Stimulated activated CD8-positive, alpha-beta memory T cell treated with anti-CD3 and anti-CD28 coated beads, Interleukin-15, amount 100 ng/mL, for 4 hours (primary cell): Measurements from ENCODE around the gene HMCN2.

Experiments used
- DNase-seq, 2 donors: peaks; one replicate each; pipeline ENCODE4 v3.0.0-alpha.2; 2020; ENCODE audit warnings: low read depth in 2 of 2

HMCN2 gene

DNA sequence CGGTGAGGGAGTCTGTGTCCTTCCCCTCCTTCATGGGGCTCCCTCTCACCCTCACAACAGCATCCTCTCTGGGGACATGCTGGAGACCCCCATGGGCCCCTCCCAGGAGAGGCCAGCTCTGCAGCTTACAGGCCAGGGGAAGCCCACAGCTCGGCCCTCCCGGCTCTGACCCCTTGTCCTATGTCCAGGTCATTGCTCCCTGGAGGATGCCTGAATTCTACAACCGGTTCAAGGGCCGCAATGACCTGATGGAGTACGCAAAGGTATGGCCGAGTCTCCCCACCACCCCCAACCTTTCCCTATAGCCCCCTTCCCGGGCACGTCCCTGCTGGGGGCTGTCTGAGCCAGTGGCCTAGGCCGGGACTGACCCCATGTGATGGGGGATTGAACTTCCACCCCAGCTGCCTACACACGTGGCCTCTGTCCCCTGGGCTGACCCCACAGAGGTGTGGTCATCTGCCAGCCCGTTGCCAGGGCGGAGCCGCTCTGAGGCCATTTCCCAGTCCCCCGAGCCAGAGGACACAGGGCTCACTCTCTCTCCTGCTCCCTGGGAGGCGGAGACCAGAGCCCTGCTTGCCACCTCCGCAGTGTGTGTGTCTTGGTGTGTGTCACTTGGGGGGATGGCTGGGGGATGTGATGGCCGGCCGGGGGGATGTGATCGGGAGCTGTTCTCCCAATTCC is 201.1 kb downstream of the HMCN2 start:
- no peak for DNase-seq

DNA sequence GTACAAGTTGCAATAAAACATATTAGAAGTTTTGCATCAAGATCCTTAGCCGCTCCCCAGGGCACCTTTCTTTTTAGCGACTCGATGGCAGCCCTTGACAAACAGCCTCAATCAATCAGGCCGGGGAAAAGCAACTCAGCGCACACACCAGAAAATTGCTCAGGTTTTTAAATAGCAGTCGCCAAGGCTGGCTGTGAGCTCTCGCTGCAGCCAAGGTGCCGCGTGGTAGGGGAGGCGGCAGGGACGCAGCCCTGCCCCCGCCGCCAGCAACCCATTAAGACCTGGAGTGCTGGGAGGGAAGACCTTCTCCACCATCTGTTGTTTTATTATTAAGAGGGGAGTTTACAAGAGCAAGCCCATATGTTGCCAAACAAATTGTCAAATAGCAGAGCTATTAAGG is 201.8 kb downstream of the HMCN2 start:
- no peak for DNase-seq

DNA sequence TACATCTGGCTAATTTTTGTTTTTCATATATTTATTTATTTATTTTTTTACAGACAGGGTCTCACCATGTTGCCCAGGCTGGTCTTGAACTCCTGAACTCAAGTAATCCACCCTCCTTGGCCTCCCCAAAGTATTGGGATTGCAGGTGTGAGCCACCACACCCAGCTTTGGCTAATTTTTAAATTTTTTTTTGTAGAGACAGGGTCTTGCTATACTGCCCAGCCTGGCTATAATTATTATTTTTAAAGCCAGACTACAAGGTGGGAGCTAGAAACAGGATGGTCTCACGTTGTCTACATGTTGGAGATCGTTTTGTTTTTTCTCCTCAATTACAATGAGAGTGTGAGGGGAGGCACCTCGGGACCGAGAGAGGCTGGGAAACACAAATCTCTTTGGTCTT is 203.0 kb downstream of the HMCN2 start:
- no peak for DNase-seq

DNA sequence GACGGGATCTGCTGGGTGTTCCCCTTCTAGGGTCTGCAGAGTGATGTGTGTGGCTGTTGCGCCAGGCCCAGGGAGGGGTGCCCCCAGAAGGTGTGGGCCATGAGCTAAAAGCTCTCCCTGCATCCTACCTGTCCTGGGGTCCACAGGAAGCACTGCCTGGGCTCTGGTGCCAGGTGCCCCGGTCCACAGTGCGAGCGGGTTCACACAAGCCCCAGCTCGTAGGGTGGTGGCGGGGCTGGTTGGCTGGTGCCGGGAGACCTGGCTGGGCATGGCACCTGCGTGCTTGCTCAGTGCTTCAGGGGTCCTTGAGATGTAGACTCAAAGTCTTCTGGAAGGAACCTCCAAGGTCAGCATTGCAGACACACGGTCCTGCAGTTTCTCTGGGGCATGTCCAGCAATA is 204.7 kb downstream of the HMCN2 start:
- no peak for DNase-seq

DNA sequence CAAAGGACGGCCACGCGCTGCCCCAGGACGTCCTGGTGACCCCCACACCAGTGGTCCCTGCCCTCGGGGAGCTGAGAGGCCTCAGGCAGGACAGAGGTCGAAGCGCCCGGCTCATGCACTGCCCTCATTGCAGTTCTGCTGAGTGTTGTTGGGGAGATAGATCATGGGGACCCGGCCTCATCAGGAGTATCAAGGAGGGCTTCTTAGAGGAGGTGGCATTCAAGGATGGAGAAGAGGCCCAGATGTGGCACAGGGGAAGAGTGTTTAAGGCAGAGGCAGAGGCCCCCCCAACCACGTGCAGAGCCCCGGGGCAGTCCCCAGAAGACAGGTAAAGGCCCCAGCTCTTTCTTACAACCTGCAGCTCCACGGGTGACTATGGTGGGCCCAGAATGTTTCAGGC is 205.4 kb downstream of the HMCN2 start:
- DNase-seq = no peak

DNA sequence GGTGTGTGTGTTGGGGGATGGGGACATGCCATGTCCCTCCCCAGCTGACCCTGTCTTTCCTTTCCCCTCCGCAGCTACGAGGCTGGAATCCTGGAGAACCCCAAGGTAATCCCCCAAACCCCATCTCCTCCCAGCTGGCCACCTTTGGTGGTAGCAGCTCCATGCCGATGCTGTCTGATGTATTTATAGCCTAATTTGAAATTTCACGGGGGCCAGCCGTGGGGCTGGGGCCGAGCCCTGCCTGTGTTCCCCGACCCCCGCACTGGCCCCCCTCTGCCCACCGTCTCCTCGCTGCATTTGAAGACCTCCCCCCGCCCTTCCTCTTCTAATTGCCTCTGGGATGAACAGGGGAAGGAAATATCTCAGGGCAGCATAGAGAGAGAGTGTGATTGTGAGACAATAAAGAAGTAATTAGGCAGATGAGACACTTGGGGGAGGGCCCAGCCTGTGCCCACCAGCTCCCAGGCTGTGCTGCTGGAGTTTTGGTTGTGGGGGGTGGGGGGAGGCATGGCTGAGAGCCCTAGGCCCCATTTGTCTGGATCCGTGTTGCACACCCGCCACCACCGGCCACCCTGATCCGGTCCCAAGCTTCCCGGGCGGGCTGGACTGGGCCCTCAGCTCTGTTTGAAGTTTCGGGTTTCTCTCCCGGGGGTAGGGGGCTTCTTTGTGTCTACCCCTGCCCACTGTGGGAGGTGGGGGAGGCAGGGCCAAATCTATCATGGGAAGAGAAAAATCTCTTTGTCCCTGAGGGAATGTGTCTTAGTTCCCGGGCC is 206.0 kb downstream of the HMCN2 start:
- DNase-seq = no peak

DNA sequence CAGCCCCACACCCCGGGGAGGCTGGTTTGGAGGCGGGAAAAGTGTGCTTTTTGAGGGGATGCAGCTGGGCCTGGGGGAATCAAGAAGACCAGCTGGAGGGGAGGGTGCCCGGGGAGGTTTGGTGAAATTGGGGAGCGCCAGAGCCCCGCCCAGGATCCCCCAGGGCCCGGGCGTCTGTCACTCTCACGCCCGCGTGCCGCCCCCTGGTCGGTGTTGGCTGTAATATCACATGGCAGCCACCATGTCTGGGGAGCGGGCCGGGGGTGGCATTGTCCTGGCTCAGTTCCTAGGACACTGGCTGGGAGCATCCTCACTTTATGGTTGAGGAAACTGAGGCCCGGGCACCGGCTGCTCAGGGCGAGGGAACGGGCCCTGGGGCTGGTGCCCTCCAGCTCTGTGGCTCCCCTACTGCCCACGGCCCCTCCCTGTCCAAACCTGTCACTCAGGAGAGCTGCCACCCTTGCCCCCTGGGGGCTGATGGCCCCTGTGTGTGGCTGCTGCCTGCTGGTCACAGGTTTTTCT is 206.7 kb downstream of the HMCN2 start:
- no peak for DNase-seq

DNA sequence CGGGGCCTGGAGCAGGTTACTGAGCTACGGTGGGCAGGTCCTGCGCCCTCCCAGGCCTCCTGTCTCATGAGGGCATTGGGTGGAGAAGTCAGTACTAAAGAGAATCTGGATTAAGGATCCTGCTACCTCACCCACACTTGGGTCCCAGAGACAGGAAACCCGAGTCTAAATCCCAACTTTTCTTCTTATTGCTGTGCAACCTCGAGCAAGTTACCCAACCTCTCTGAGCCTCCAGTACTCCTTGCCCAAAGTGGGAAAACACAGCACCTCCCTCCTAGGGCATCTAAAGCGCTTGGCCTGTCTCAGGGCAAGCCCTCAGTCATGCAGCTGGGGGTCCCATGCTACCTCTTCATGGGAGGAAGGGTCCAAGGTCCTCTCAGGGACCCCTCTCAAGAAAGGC is 207.4 kb downstream of the HMCN2 start:
- DNase-seq = no peak

DNA sequence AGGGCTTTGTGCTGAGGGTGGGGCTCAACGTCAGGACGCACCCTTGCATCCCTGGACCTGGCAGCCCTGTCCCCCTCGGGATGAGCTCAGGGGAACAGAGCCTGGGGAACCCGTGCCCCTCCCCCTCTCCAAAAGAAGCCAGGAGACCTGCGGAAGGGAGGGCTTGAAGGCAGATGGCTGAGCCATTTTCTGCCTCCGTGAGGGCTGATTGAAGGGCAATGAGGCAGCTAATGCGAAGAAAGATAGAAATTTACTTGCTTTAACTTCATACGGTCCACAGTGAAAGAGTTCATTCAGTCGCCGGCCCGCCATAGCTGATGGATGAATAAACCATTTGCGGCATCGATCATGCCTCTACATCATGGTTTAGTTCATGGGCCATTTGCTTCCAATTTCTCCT is 208.0 kb downstream of the HMCN2 start:
- no peak for DNase-seq

DNA sequence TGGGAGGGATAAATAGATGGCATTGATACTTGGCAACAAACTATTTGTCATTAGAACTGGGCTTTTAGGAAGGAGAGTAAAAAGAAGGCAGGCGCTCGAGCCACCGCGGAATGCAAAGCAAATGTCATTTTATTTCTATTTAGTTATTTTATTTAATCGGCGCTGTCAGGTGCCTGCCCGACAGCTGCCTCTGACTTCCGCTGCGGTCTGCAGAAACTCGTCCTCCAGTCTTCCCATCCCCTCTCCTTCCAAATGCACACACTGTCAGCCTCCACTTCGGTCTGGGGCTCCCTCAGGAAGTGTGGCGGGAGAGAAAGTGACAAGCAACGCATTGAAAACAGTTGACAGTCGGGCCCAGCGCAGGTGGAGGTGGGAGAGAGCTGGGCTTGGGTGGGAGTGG is 208.5 kb downstream of the HMCN2 start:
- DNase-seq = no peak

DNA sequence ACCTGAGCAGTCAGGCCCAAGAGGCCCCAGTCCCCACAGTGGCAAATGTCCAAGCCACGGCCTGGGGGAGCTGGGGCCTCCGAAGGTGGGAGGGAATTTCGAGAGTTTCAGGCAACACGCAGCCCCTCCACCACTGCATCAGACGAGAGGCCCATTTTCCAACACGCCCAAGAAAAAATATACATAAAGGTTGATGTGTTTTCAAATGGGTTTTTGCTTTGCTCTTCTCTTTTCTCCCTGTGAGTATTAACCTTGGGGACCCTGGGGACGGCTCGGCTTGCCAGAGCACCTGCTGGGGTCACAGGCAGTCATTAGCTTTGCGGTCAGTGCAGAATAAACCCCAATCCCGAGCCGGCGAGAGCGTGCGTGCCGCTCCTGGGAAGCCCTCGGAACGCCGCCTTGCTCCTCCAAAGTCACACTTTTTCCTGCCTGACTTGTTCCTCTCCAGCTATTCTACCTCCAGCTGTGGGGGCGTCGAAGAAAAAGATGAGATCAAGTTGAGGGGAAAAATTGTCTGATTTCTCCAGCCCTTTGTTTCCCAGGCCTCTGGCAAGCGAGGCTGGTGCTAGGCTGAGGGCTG is 210.7 kb downstream of the HMCN2 start:
- no peak for DNase-seq

DNA sequence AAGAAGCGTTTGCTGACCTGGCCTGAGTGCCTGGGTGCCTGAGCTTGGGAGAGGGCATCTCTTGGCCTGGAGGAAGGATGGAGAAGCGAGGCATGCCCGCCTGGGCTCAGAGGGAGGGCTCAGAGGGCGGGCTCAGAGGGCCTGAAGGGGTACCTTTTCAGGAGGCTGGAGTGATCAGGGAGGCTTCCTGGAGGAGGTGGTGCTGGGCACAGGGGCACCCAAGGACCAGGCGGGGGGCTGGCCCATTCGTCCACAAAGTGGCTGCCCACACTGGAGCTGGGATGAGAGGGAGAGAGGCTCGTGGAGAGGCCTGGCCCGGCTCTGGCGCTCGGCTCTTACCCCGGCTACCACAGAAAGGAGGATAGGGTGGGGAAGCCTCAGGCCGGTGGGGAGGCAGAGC is 212.0 kb downstream of the HMCN2 start:
- no peak for DNase-seq

DNA sequence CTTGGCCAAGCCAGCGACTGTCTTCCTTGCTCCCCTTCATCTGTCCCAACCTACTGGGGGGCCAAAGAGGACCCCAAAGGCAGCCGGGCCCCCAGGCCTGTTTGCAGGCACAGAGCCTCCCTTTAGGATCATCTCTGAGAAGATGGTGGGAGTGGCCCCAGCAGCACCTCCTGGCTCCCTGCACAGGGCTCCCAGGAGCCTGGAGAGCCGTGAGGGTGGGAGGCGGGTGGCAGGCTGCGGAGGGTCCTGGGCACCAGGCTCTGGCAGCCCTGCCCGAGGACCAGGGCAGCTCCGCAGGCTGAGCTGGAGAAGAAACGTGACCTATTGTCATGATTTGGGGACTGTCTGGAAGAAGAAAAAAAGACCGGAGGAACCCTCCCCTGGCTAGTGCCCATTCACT is 212.6 kb downstream of the HMCN2 start:
- no peak for DNase-seq

DNA sequence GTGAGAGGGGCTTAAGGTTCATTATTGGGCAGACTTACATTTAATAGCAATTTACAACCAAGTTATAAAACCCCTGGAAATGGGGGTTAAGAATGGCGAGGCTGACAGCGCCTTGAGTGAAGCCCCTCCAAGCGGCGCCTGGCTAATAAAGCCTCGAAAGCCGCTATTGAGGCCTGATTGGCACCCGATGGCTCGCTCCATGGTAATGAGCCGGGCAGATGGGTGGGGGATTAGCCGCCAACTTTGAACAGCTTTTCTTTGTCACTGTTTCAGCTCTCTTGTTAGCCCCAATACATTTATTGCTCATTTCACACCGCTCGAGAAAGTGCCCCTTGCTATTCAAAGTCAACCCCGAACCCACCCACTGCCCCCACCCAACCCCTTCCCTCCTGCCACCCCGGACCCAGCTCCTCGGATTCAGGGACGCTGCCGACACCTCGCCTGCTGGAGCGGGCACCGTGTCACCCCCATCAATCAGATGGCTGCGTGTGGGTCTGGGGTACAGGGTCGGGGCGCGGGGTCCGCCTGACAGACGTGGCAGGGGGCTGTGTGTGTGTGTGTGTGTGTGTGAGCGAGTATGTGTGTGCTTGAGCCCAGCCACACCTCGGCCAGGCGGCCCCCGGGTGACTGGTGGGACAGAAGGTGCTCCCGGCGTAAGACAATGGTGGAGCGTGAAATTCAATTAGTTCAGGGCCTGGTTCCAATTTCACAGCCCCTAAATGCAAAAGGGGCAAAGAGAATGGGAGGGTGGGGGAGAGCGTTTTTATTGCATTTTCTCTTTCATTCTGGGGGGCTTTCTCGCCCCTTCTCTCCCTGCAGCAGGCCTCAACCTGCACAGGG is 213.4 kb downstream of the HMCN2 start:
- DNase-seq = no peak

DNA sequence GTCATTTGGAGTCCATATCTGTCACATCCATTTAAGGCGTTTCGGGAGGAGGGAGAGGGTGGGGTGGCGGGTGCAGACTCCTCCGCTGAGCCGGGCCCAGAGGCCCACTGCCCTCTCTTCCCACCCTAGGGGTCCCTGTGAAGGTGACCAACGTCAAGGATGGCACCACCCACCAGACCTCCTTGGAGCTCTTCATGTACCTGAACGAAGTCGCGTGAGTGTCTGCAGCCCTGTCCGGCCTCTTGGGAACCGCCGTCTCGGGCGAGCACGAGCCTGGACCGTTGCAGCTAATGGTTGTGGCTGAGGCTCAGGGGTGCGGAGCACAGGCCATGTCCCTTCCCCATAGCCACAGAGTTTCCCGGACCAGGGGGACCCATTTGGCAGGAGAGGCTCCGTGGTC is 214.0 kb downstream of the HMCN2 start:
- no peak for DNase-seq

DNA sequence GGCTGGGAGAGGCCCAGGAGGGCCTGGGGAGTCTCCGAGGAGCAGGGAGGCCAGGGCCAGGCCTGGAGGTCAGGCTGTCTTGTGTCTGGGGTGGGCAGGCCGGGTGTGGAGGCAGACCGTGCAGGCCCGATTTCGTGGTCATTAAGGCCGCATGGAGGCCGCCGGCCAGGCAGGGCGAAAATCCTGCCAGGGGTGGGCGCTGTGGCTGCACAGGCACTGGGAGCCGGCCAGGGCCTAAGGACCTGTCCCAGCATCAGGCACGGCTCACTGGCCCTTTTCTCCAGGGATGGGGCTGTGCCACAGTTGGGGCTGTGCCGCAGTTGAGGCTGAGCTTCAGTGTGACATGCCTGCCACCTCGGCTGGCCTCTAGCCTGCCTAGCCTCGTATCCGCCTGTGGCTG is 215.1 kb downstream of the HMCN2 start:
- DNase-seq = no peak

DNA sequence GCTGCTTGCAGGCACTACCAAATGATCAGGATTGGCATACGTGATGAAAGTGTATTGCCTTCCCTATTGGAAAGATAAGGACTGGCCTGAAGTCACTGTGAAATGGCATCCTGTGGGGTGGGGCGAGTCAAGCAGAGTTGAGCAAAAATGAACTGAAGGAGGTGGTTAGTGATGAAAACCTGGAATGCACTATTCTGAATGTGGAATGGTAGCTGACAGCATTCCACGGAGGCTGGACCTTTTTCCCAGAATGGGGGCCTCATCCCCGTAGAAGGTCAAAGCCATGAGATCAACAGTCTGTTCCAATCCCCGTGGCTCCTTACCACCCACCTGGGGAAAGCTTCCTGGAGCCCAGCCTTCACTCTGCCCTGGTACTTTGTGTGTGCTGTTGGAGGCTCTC is 216.9 kb downstream of the HMCN2 start:
- no peak for DNase-seq

DNA sequence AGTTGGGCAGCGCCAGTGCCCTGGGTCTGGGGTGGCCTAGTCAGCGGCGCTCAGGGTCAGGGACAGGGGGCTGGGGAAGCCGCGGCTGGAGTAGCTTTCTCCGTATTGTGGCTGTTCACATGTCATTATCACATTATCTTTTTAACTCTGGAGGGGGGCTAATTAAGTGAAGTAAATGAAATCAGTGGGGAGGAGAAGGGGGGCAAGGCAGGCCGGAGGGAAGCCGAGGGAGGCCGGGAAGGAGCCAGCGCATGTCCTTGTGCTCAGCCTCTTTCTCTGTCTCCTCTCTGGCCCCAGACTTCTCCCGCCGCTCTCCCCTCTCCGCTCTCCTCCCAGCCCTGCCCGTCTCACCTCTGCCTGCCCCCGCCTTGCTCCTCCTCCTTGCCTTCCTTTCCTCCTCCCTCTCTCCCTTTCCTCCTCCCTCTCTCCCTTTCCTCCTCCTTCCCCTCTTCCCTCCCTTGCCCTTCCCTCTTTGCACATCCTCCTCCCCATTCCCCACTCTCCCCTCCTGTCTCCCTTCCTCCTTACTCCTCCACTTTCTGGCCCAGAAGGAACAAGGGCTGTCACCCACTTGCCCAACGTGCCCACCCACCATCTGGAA is 217.9 kb downstream of the HMCN2 start:
- DNase-seq = no peak
